Endometrial microvascular endothelial cells (primary cell): ENCODE measurements around the gene SPRR2F. TPM values are rescaled to one million over a fixed set of nuclear protein-coding genes. Genes with fewer than 3 reads are reported as not detected.
"Not testable (repeated sequence)": the region's sequence is repeated elsewhere in the genome, so short reads cannot be mapped to it uniquely, and the experiment has no call there.

Experiments
- in situ Hi-C: cut with HindIII; loops from 2 replicates; pipeline ENCODE4 v1.10.0; 2017; ENCODE audit warnings: low sequenced_read_pairs, low pct_unique_long_range_greater_than_20kb; ENCODE audit errors: inconsistent ontology term
- total RNA-seq: library from RNA; depleted of rRNA; stranded (reverse); fragments of >200 nt; gene quantifications from one replicate; pipeline ENCODE4 v1.2.3, GENCODE V29; 2015; ENCODE audit errors: inconsistent ontology term

The SPRR2F gene
- total RNA-seq: not detected

GRCh38 chr1:153113416-153113815 lies at the start of gene SPRR2F:
Gene SPRR2F, minus strand, starts transcription at chr1:153113516. Its CDS starts 783 bp downstream, at chr1:153112733.
- in situ Hi-C loops: no loop called here

- in situ Hi-C loops: no loop called here
These were observed 42.2 kb upstream of the SPRR2F start for GRCh38 chr1:153155541-153155940.

GRCh38 chr1:153152481-153152880 lies 39.2 kb upstream of the SPRR2F start:
- in situ Hi-C loops: no loop called here

- in situ Hi-C loops: no loop called here
These were observed 37.5 kb upstream of the SPRR2F start, which contains the start of gene SPRR2G for GRCh38 chr1:153150846-153151245. Gene SPRR2G, minus strand, starts transcription at chr1:153150890. Its CDS starts 780 bp downstream, at chr1:153150110.

GRCh38 chr1:153141377-153141776 lies 28.1 kb upstream of the SPRR2F start:
- in situ Hi-C loops: no loop called here

GRCh38 chr1:153140484-153140883 lies 27.2 kb upstream of the SPRR2F start:
- in situ Hi-C loops: no loop called here

- in situ Hi-C loops: no loop called here
These were observed 20.4 kb upstream of the SPRR2F start for GRCh38 chr1:153133743-153134142.

- in situ Hi-C loops: no loop called here
These were observed 20.0 kb upstream of the SPRR2F start for GRCh38 chr1:153133267-153133666.

GRCh38 chr1:153128688-153129087 lies 15.4 kb upstream of the SPRR2F start:
- in situ Hi-C loops: not testable (repeated sequence)

GRCh38 chr1:153127296-153127695 lies 14.0 kb upstream of the SPRR2F start:
- in situ Hi-C loops: no loop called here

GRCh38 chr1:153125536-153125935 lies 12.2 kb upstream of the SPRR2F start:
- in situ Hi-C loops: no loop called here

- in situ Hi-C loops: not testable (repeated sequence)
These were observed 10.5 kb upstream of the SPRR2F start for GRCh38 chr1:153123793-153124192.

- in situ Hi-C loops: no loop called here
These were observed 9.6 kb upstream of the SPRR2F start for GRCh38 chr1:153122831-153123421.

- in situ Hi-C loops: no loop called here
These were observed 7.6 kb upstream of the SPRR2F start for GRCh38 chr1:153120945-153121344.

GRCh38 chr1:153119491-153119971 lies 6.2 kb upstream of the SPRR2F start:
- in situ Hi-C loops: no loop called here

GRCh38 chr1:153115264-153115663 lies 1.9 kb upstream of the SPRR2F start:
- in situ Hi-C loops: not testable (repeated sequence)

GRCh38 chr1:153112454-153112853 lies 862 bp downstream of the SPRR2F start:
- in situ Hi-C loops: not testable (repeated sequence)

- in situ Hi-C loops: no loop called here
These were observed 13.1 kb downstream of the SPRR2F start for GRCh38 chr1:153100245-153100644.

- in situ Hi-C loops: no loop called here
These were observed 13.8 kb downstream of the SPRR2F start for GRCh38 chr1:153099461-153100045.

- in situ Hi-C loops: no loop called here
These were observed 17.6 kb downstream of the SPRR2F start for GRCh38 chr1:153095764-153096163.
